NCI-H1436 (cell line): Measurements from ENCODE around the gene SLC4A3.
"Not testable (repeated sequence)": the region's sequence is repeated elsewhere in the genome, so short reads cannot be mapped to it uniquely, and the experiment has no call there.

Experiments used
- DNase-seq: peaks from one replicate; lab custom pipeline; 2025; lab: John Stamatoyannopoulos, UW

Gene SLC4A3

GRCh38 chr2:219679571-219679970, 52.1 kb downstream of the SLC4A3 start:
- no peak for DNase-seq

GRCh38 chr2:219680958-219681693, 53.7 kb downstream of the SLC4A3 start:
- no peak for DNase-seq

GRCh38 chr2:219681694-219682300, 54.4 kb downstream of the SLC4A3 start:
- DNase-seq: no peak

GRCh38 chr2:219683474-219683873, 56.0 kb downstream of the SLC4A3 start:
- not testable (repeated sequence) for DNase-seq

- DNase-seq: peak; percentile 91
These were observed 57.6 kb downstream of the SLC4A3 start for GRCh38 chr2:219684721-219685689.

- no peak for DNase-seq
These were observed 59.8 kb downstream of the SLC4A3 start for GRCh38 chr2:219687272-219687671.

- no peak for DNase-seq
These were observed 60.6 kb downstream of the SLC4A3 start for GRCh38 chr2:219687882-219688559.

- DNase-seq: no peak
These were observed 61.4 kb downstream of the SLC4A3 start for GRCh38 chr2:219688560-219689445.

- DNase-seq: peak; percentile 52
These were observed 62.5 kb downstream of the SLC4A3 start for GRCh38 chr2:219689676-219690628.

- no peak for DNase-seq
These were observed 64.1 kb downstream of the SLC4A3 start for GRCh38 chr2:219691571-219691970.
